Skeletal muscle cell (primary cell): Measurements from ENCODE around the gene ARHGEF12.

Experiments used
- DNase-seq: peaks from one replicate; pipeline ENCODE4 v3.0.0-alpha.2; 2010; ENCODE audit warnings: low read depth
- H3K4me3 ChIP-seq: 2 replicates; pipeline ENCODE4 v1.5.1; 2011; ENCODE audit warnings: low read depth, mild to moderate bottlenecking, control low read depth, low read length, moderate library complexity

The ARHGEF12 gene

DNA sequence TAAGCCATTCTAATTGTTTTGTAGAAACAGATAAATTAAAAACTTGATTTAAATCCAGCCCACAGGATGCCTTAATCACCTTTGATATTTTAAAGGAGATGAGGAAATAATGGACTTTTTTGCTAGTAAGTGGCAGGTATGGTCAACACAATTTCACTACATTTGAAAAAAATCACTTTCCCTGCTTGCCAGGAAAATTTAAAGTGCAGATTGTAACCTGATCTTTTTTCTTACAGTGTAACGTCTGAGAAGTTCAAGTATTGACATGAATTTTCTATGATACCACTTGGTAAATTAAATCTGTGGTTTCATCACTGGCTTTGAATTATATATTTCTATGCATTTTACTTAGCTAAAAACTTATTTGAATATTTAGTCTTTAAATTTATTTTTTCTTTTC lies 65.3 kb downstream of the ARHGEF12 start:
- H3K4me3 ChIP-seq, result peak overlapping the region; percentile 28
- no peak for DNase-seq

DNA sequence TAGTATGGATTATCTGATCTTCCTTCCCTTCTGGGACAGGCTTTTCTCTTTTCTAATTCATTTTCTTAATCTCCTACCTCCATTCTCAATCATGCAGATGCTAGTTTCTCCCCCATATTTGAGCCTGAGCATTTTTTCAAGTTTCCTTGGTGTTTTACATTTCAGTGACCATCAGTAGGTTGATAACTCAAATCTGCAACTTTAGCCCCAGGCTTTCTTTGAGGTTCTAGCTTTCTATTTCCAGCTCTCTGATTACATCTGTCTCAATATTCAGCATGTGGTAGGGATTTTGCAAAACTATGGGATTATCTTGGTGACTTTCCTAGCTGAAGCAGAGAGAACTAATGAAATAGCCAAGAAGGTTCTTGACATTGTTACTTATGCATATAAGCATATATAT lies 67.8 kb downstream of the ARHGEF12 start:
- H3K4me3 ChIP-seq, result no peak overlapping the region
- no peak for DNase-seq

DNA sequence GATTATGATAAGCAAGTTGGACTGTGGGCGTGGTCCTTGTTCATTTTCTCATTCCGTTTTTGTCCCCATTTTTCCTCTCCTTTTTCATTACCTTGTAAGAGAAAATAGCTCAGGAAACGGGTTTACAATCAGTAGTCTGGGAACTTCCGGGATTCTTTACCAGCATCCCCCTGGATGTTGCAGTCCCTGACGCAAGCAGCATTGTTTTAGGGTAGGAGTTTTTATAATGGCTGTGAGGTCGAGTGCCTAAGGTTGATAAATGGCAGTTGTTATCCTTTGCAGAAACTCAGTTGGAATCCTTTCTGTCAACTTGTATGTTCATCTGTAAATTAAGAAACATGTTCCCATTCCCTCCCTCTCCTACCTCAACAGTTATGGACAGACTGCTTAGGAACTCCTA lies 68.3 kb downstream of the ARHGEF12 start:
- DNase-seq, result no peak
- H3K4me3 ChIP-seq, result no peak overlapping the region

DNA sequence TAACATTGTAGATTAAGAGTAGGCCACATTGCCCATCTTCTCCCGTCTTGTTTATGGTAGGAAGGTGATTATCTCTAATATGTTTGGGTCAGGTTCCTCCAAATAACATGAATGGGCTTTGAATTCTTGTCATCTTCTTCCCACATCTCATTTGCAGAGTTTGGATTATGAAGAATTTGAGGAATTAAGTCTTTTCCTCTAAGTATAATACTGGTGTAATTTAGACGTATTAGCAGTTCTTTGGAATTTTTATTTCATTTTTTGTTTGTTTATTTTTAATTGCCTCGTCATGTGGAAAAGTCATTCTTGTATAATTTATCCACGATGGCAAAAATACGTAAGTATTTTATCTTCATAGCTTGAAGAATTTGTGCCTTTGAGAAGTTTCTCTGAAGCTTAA lies 73.4 kb downstream of the ARHGEF12 start:
- H3K4me3 ChIP-seq, result no peak overlapping the region

DNA sequence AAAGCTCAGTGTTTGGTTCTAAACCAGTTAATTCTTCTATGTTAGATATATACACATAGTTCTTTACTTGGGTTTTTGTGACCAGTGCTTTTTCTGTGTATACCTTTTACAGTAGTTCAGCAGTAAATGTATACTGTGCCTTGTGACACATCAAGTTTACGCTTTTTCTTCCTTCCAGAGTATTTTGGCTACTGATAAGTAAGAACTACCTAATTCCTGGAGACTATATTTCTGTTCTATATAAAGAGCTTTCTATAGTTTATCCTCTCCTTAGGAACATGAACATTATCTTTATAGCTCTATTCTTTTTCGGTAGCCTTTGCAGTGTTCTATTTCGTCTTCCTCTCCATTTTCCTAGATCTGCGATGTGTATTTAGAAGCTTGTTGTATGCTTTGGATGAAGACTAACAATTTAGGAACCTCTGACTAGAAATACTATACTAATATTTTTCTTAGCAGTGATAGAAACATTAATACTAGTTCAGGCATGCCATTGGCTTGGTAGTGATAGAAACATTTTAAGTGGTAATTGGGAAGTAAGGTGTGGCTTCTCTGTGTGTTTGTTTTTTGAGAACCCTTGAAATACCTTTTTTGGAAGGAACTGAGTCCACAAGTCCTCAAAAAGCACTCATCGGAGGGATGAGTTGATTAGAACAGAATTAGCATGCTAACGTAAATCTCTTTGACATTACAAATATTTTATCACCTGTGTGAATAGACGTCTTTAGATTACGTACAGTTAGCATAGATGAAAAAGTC lies 74.6 kb downstream of the ARHGEF12 start:
- H3K4me3 ChIP-seq, result no peak overlapping the region

More for the DNA sequence above, 73.4 kb downstream of the ARHGEF12 start:
- DNase-seq, result no peak

DNA sequence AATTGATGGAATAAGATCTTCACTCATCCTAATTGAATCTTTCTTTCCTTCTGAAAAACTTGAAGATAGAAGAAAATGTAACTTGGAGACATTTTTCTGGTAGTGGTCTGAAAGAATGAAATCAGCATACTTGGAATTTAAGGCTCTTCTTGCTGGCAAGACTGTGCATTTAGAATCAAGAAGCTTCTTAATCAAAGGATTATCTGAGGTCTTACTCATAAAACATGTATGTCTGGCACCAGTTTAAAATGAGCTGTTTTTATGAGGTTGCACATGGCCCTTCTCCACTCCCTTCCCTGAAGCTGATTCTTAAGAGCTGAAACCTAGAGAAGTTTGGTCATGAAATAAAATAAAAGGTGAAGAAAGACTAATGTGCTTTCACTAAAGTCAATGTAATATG lies 77.3 kb downstream of the ARHGEF12 start:
- no peak overlapping the region for H3K4me3 ChIP-seq
- peak; percentile 34 for DNase-seq

More for the DNA sequence above, 74.6 kb downstream of the ARHGEF12 start:
- no peak for DNase-seq

DNA sequence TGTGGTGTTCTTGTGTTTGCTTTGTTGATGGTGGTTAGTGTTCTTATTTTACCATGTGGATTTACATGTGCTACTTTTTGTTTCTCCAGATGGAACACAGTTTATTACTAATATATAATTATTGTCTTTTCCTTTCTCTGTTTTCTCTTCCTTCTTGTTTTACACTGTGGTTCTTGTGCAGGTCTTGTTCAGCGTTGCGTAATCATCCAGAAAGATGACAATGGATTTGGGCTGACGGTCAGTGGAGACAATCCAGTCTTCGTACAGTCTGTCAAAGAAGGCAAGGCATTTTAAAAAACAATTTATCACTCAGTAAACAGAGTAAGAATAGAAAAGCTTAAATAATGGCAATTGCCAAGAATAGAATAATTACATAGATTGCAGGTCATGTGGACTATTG lies 84.4 kb downstream of the ARHGEF12 start:
- no peak overlapping the region for H3K4me3 ChIP-seq
- DNase-seq, result no peak

DNA sequence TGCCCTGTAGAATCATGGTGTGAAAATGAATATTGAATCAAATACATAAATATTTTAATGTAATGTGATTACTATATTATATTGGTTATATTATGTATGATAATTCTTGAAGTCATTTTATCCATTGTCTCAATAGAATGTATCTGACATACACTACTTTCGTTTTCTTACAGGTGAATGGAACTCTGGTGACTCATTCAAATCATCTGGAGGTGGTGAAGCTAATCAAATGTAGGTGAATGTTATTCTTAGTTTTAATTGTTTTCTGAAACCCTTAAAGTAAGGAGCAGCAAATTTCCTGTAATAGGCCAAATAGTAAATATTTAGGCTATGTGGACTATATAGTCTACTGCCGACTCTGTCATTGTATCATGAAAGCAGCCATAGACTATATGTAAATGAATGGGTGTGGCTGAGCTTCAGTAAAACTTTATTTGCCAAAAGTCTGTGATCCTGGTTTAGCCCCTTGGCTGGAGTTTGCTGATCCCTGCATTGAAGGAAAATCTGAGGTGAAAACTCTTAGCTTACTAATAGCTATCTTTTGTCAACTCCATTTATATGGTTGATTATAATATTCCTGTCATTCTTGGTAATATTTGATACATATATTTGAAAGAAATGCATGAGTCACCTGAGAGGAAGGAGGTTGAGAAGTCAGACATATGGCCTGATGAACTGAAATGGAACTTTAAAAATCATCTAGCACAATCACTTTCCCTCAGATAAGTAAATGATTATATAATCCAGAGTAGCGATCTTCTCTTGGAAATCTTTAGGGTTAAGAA lies 88.2 kb downstream of the ARHGEF12 start:
- no peak for DNase-seq
- no peak overlapping the region for H3K4me3 ChIP-seq

DNA sequence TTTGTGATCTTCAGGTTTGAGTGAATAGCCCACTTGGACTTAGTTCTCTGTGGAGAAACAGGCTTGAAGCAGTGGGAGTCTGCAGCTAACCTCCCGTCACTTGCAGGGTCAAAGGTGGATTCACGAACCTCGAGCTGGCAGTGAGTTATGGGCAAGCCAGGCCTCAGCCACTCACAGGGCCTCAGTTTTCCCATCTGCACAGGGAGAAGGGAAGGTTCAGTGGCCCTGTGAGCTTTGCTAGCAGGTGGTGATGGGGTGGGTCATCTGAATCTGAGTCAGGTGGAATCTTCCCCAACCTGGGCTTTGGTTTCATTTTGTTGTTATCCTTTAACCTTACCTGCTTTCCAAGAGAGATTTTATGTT lies 88.7 kb downstream of the ARHGEF12 start:
- no peak overlapping the region for H3K4me3 ChIP-seq
- no peak for DNase-seq

DNA sequence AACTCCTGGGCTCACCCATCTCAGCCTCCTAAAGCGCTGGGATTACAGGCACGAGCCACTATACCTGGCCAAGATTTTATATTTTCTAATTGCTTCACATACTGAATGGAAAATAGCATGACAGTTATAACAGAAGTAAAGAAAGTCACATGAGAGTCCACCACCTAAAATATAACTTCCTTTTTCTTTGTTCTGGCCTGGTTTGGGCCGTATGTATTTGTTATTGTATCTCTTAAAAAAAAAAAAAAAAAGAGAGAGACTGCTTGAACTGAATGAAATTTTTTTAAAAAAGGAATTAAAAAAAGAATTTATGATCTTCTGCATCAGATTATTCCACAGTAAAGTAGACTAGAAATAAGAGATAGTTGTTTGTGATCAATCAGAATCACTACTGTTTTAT lies 89.3 kb downstream of the ARHGEF12 start:
- H3K4me3 ChIP-seq, result no peak overlapping the region
- DNase-seq, result no peak

DNA sequence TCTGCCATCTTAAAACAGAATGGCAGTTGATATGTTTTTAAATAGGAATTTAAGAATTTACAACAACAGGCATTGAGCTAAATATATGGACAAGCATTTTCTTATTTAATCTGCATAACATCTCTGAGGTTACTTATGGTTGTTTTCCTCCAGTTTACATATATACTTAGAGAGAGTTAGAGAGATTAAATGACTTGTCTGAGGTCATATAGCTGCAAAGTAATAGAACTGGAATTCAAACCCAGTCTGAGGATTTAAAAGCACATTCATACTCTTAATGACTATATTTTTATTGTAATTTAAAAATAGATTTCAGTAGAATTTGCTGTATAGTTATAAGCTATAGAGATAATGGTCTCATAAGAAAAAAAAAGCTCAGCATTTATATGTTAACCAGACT lies 93.9 kb downstream of the ARHGEF12 start:
- no peak overlapping the region for H3K4me3 ChIP-seq
- no peak for DNase-seq

DNA sequence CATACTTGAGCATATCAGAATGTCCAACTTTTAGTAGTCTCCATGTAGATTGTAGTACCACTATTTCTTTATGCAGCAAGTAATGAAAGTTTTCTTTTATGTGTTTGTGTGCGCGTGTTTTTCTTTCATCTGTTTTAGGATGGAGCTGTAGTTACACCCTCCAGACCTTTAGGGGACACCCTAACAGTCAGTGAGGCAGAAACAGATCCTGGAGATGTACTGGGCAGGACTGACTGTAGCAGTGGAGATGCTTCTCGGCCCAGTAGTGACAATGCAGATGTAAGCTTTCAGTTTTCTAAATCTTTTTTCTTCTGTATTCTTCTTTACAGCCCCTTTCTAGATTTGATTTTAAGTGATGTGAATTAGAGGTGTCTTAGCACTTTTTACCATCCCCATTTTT lies 95.4 kb downstream of the ARHGEF12 start:
- H3K4me3 ChIP-seq, result no peak overlapping the region
- DNase-seq, result peak; percentile 34

DNA sequence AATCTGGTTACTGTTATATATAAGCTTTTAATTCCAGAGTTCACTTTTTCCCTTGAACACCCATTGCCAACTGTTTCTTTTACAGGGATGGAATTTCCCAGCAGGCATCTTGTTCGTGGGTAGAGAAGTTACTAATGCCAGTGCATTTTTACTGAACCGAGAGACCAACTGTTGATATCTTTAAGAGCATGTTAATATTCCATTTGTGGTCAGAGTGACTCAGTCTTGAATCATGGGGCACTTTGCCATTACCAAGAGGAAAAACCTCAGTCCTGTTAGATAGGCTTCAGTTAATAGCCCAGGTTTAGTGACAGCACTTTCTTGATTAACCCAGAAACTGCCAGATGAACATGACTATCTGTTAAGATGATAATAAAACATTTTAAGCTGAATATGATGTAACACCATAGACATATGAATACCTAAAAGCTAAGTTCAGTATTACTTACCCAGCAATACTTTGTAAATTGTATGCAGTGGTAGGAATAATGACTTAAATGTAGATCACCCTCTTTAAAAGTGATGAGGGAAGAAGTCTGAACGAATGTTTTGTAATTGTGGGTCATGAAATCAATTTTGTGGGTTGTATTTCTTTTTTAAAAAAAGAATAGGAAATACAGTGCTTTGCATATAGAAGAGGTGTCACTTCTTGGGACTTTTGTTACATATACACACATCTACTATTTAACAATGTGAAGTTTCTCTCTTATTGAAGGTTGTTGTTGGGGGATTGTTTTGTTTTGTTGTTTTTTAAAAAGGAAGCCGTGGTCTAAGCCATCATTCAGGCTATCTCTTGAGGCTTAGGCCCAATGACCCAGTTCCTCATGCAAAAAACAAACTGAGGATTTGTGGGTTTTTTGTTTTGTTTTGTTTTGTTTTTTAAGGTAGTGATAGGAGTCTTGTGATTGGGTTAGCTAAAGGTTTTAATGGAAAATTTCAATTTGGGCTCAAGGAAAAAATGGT lies 96.1 kb downstream of the ARHGEF12 start:
- peak; percentile 98 for DNase-seq
- H3K4me3 ChIP-seq, result no peak overlapping the region

DNA sequence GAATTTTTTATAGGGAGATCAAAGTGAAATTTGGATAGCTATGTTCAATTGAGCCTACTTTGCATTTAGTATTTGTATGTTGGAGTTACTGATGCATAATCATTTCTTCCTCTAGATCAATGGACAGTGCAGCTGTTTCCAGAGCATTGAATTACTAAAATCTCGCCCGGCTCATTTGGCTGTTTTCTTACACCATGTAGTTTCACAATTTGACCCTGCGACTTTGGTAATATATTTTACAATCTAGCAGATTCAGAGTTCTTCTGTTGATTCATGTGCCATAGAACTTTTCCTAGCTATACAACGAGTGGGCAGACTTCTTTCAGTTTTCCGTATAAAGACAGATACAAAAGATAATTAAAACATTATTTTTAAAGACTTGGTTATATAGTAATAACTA lies 105.4 kb downstream of the ARHGEF12 start:
- peak; percentile 1 for DNase-seq
- H3K4me3 ChIP-seq, result no peak overlapping the region

DNA sequence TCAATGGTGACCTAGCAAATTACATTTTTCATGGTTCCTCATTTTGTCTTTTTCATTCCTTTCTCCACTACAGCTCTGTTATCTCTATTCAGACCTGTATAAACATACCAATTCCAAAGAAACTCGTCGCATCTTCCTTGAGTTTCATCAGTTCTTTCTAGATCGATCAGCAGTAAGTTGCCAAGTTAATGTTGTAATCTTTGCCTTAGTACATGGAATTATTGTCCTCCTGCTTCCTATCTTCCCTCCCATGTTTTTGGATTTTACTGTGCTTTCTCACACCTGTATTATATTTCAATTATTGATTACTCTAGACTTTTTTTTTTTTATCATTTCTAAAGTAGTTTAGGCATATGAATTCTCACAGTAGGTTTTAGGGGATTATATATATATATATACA lies 105.8 kb downstream of the ARHGEF12 start:
- H3K4me3 ChIP-seq, result no peak overlapping the region
- no peak for DNase-seq

DNA sequence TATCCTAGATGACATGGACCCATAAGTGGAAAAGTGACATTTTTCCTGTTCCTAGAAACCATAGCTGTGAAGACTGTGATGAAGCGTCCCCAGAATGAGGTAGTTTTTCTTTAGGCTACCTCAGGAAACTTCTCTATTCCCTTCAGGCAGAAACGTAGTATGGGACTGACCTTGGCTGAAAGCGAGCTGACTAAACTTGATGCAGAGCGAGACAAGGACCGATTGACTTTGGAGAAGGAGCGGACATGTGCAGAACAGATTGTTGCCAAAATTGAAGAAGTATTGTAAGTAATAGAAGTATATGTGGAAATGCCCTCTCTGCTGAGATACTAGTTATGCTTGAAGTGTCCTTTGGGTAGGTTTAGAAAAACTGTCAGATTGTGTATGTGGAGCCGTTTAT lies 110.6 kb downstream of the ARHGEF12 start:
- no peak overlapping the region for H3K4me3 ChIP-seq
- no peak for DNase-seq

DNA sequence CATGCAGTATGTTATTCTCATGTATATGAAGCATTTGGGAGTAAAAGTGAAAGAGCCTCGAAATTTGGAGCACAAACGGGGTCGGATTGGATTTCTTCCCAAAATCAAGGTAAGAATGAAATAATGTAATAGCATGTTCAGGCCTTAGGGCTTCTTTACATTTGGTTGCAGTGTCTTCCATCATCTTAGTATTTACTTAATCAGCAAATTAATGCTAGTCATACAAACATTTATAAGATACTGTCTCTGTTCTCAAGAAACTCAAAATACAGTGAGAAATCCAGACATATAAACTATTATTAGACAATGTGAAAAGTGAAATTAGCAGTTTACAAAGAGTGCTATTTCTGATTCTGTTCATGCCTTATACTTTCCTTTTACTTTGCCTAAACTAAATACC lies 112.0 kb downstream of the ARHGEF12 start:
- no peak overlapping the region for H3K4me3 ChIP-seq
- no peak for DNase-seq

DNA sequence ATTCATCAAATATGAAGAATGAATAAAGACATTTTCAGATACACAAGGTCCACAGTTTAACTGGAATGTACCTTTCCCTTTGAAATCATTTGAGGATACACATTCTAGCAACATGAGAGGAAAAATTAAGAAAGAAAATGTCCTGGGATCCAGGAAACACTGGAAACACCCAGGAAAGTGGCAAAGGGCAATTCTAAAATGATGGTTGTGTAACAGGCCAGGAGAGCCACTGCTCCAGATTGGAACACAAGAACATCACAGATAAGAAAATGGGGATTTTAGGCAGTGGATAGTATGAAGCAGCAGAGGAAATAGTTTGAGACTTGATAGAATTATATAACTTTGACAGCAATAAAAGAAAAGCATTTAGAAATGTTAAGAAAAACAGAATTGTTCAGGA lies 119.3 kb downstream of the ARHGEF12 start:
- no peak for DNase-seq
- H3K4me3 ChIP-seq, result no peak overlapping the region

DNA sequence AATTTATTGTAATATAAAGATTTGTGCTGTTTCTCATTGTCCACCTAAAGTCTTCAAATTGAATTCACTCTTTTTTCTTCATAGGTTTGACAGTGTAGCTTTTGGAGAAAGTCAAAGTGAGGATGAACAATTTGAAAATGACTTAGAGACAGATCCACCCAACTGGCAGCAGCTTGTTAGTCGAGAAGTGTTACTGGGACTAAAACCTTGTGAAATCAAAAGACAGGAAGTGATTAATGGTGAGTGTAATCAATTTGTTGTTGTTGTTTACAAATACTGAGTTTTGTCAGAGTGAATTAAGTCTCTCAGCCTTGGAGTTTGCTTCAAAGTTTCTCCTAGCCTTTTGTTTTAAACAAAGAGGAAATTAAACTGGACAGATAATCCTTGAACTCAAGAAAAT lies 121.8 kb downstream of the ARHGEF12 start:
- DNase-seq, result no peak
- H3K4me3 ChIP-seq, result no peak overlapping the region

DNA sequence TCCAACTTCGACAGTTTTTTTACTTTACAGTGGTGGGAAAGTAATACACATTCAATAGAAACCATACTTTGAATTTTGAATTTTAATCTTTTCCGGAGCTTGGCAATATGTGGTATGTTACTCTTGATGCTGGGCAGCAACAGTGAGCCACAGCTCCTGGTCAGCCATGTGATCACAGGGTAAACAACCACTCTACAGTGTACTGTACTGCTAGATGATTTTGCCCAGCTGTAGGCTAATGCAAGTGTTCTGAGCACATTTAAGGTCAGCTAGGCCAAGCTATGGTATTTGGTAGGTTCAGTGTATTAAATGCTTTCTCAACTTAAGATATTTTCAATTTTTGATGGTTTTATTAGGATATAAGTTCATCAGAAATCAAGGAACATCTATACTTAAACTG lies 126.6 kb downstream of the ARHGEF12 start:
- no peak for DNase-seq
- no peak overlapping the region for H3K4me3 ChIP-seq
